H1 (cell line): ENCODE results near the gene RAB11FIP5. TPM values are rescaled to one million over a fixed set of nuclear protein-coding genes. Genes with fewer than 3 reads are reported as not detected.

ENCODE experiments used
- CTCF ChIA-PET: fragments of 300-600 bp; sonication (Branson Sonifier 250); formaldehyde crosslinking; loops from one replicate; lab custom pipeline; 2021; ENCODE audit not compliant: partially characterized antibody; lab: Charles Lee
- POLR2A ChIA-PET: fragments of 300-600 bp; sonication (Branson Sonifier 250); formaldehyde crosslinking; loops from one replicate; lab custom pipeline; 2021; ENCODE audit warnings: inconsistent platforms; ENCODE audit not compliant: partially characterized antibody; lab: Charles Lee
- DNase-seq, 2 experiments: peaks; one replicate each; pipeline versions ENCODE4 v3.0.0 to v3.0.0-alpha.2; 2010 to 2022; ENCODE audit warnings: low spot score in 2 of 2, low read depth in 1 of 2, mixed read lengths in 1 of 2
- FAIRE-seq: peaks from 2 replicates; lab custom pipeline; 2011; peaks lifted over from hg19 to GRCh38; lab: Jason Lieb, UNC
- H2AFZ ChIP-seq: 2 replicates; pipeline ENCODE4 v1.8.1; 2012; ENCODE audit warnings: low read length, inconsistent platforms
- H2AK5ac ChIP-seq: 2 replicates; pipeline ENCODE4 v1.6.1; 2013; ENCODE audit warnings: low read depth, low read length
- H2BK120ac ChIP-seq: replicated peaks from 2 replicates; pipeline ENCODE3; 2013; ENCODE audit warnings: low read depth, low read length, inconsistent platforms
- H2BK12ac ChIP-seq: 2 replicates; pipeline ENCODE4 v1.6.1; 2013; ENCODE audit warnings: low read depth, low read length
- H2BK15ac ChIP-seq: 2 replicates; pipeline ENCODE4 v1.6.1; 2013; ENCODE audit warnings: low read length
- H2BK20ac ChIP-seq: 2 replicates; pipeline ENCODE4 v1.6.1; 2013; ENCODE audit warnings: low read length
- H2BK5ac ChIP-seq: 2 replicates; pipeline ENCODE4 v1.6.1; 2013; ENCODE audit warnings: low read depth, low read length
- H3K14ac ChIP-seq: 2 replicates; pipeline ENCODE4 v1.6.1; 2013; ENCODE audit warnings: inconsistent platforms; ENCODE audit not compliant: insufficient read length
- H3K18ac ChIP-seq: 2 replicates; pipeline ENCODE4 v1.6.1; 2013; ENCODE audit warnings: low read length; ENCODE audit errors: extremely low read depth
- H3K23ac ChIP-seq: 2 replicates; pipeline ENCODE4 v1.6.1; 2013; ENCODE audit warnings: inconsistent platforms; ENCODE audit not compliant: insufficient read length
- H3K23me2 ChIP-seq: 2 replicates; pipeline ENCODE4 v1.6.1; 2013; ENCODE audit warnings: low read depth, low read length
- H3K27ac ChIP-seq: 2 replicates; pipeline ENCODE4 v1.6.1; 2011; ENCODE audit warnings: low read depth, low read length, inconsistent platforms
- H3K27me3 ChIP-seq, 4 experiments: replicated peaks in 1 of 4; 1 replicate in 1 of 4; 2 replicates in 3 of 4; pipeline versions ENCODE4 v1.6.1 to v1.8.1; 2011 to 2013; ENCODE audit warnings: low read length in 3 of 4, mild to moderate bottlenecking in 3 of 4, inconsistent platforms in 2 of 4, mixed read lengths in 2 of 4, moderate library complexity in 1 of 4; ENCODE audit not compliant: control insufficient read depth in 3 of 4, insufficient read depth in 3 of 4; ENCODE audit errors: extremely low read depth in 1 of 4
- H3K36me3 ChIP-seq, 4 experiments: 2 replicates each; pipeline versions ENCODE4 v1.6.1 to v1.8.1; 2011 to 2013; ENCODE audit warnings: mild to moderate bottlenecking in 4 of 4, low read length in 3 of 4, moderate library complexity in 2 of 4, control low read depth in 1 of 4, inconsistent platforms in 1 of 4; ENCODE audit not compliant: insufficient read depth in 4 of 4, control insufficient read depth in 2 of 4
- H3K4ac ChIP-seq: replicated peaks from 2 replicates; pipeline ENCODE3; 2013; ENCODE audit warnings: low read length, low read depth, mixed read lengths, inconsistent platforms; ENCODE audit not compliant: insufficient read length
- H3K4me1 ChIP-seq, 4 experiments: replicated peaks in 1 of 4; 1 replicate in 1 of 4; 2 replicates in 3 of 4; pipeline versions ENCODE4 v1.6.1 to v1.8.1; 2011 to 2013; ENCODE audit warnings: low read length in 3 of 4, inconsistent platforms in 2 of 4, mixed read lengths in 1 of 4; ENCODE audit not compliant: insufficient read depth in 4 of 4, control insufficient read depth in 3 of 4
- H3K4me2 ChIP-seq, 2 experiments: 2 replicates each; pipeline versions ENCODE4 v1.6.1 to v1.8.1; 2011 to 2013; ENCODE audit warnings: low read depth in 2 of 2, low read length in 2 of 2, control low read depth in 1 of 2, inconsistent platforms in 1 of 2, mild to moderate bottlenecking in 1 of 2; ENCODE audit not compliant: insufficient read depth in 1 of 2
- H3K4me3 ChIP-seq, 4 experiments: fragments of 200-600, 300-600 bp in 1 of 4; sonication (generic), shearing (Covaris generic), sonication (Bioruptor Twin) in 1 of 4; 2 replicates each; pipeline versions ENCODE4 v1.5.1 to v1.8.1; 2011 to 2016; ENCODE audit warnings: low read length in 4 of 4, low read depth in 3 of 4, control low read depth in 2 of 4, inconsistent platforms in 2 of 4, mild to moderate bottlenecking in 2 of 4, mixed read lengths in 1 of 4, moderate library complexity in 1 of 4; ENCODE audit not compliant: insufficient read depth in 2 of 4; ENCODE audit errors: extremely low read depth in 1 of 4
- H3K56ac ChIP-seq: replicated peaks from 2 replicates; pipeline ENCODE3; 2013; ENCODE audit warnings: low read depth, mild to moderate bottlenecking, mixed read lengths, low read length, inconsistent platforms; ENCODE audit not compliant: insufficient read length
- H3K79me1 ChIP-seq: 2 replicates; pipeline ENCODE4 v1.6.1; 2013; ENCODE audit warnings: low read depth, low read length, control low read depth
- H3K79me2 ChIP-seq, 2 experiments: 2 replicates each; pipeline versions ENCODE4 v1.6.1 to v1.8.1; 2012 to 2013; ENCODE audit warnings: low read length in 2 of 2, mild to moderate bottlenecking in 2 of 2, inconsistent platforms in 1 of 2; ENCODE audit not compliant: insufficient read depth in 2 of 2, control insufficient read depth in 1 of 2
- H3K9ac ChIP-seq, 4 experiments: replicated peaks in 1 of 4; 1 replicate in 1 of 4; 2 replicates in 3 of 4; pipeline versions ENCODE4 v1.6.1 to v1.8.1; 2011 to 2013; ENCODE audit warnings: low read depth in 3 of 4, low read length in 3 of 4, control low read depth in 2 of 4, mild to moderate bottlenecking in 2 of 4, moderate library complexity in 2 of 4, inconsistent platforms in 1 of 4; ENCODE audit errors: extremely low read depth in 1 of 4
- H3K9me3 ChIP-seq, 2 experiments: 2 replicates each; pipeline versions ENCODE4 v1.6.1 to v1.8.1; 2012 to 2013; ENCODE audit warnings: mild to moderate bottlenecking in 2 of 2, moderate library complexity in 2 of 2, control low read depth in 1 of 2, inconsistent platforms in 1 of 2, low read depth in 1 of 2, low read length in 1 of 2, mixed read lengths in 1 of 2; ENCODE audit not compliant: insufficient read depth in 2 of 2
- H4K20me1 ChIP-seq, 2 experiments: replicated peaks in 1 of 2; 2 replicates each; pipeline versions ENCODE3 to v1.8.1; 2011 to 2013; ENCODE audit warnings: inconsistent platforms in 2 of 2, low read length in 2 of 2, mild to moderate bottlenecking in 1 of 2; ENCODE audit not compliant: insufficient read depth in 2 of 2, control insufficient read depth in 1 of 2
- H4K5ac ChIP-seq: 2 replicates; pipeline ENCODE4 v1.6.1; 2013; ENCODE audit warnings: low read length, low read depth, mixed read lengths, inconsistent platforms; ENCODE audit not compliant: insufficient read length
- H4K8ac ChIP-seq: 2 replicates; pipeline ENCODE4 v1.8.0; 2013; ENCODE audit warnings: mild to moderate bottlenecking, moderate library complexity, low read length, inconsistent platforms; ENCODE audit not compliant: insufficient read depth; ENCODE audit errors: extremely low read depth
- H4K91ac ChIP-seq: replicated peaks from 2 replicates; pipeline ENCODE3; 2013; ENCODE audit warnings: low read length, mixed read lengths, inconsistent platforms; ENCODE audit not compliant: insufficient read length
- ASH2L ChIP-seq: fragments of 200-600, 300-600 bp; sonication (generic); IDR thresholded peaks from one replicate; pipeline ENCODE4 v1.7.1; 2017; ENCODE audit warnings: low read length
- ATF2 ChIP-seq: IDR thresholded peaks from 2 replicates; pipeline ENCODE4 v1.6.1; 2012; ENCODE audit warnings: low read length, inconsistent platforms
- CHD2 ChIP-seq: IDR thresholded peaks from 2 replicates; pipeline ENCODE4 v1.6.1; 2012; ENCODE audit warnings: low read length, improper control_type of control experiment
- JUN ChIP-seq: IDR thresholded peaks from 2 replicates; pipeline ENCODE4 v1.6.1; 2011; ENCODE audit warnings: low read depth, mild to moderate bottlenecking, improper control_type of control experiment, low read length
- JUND ChIP-seq: IDR thresholded peaks from 2 replicates; pipeline ENCODE4 v1.6.1; 2011; ENCODE audit warnings: mild to moderate bottlenecking, improper control_type of control experiment, low read length
- POLR2AphosphoS5 ChIP-seq: IDR thresholded peaks from 2 replicates; pipeline ENCODE4 v1.6.1; 2011; ENCODE audit warnings: low read depth, low read length
- WGBS, 2 experiments: shearing (Covaris generic) in 1 of 2; methylation state at CpG; one replicate each; pipeline versions ENCODE4 v1.1.6 to v1.1.7; 2013 to 2015; ENCODE audit warnings: low lambda C conversion rate in 2 of 2, mixed read lengths in 2 of 2, inconsistent platforms in 1 of 2, low coverage in 1 of 2, missing lambda C conversion rate in 1 of 2; ENCODE audit not compliant: insufficient replicate concordance in 2 of 2, insufficient coverage in 1 of 2, insufficient read length in 1 of 2; ENCODE audit errors: extremely low coverage in 1 of 2, missing lambda C conversion rate in 1 of 2; 5-methylcytosine and 5-hydroxymethylcytosine counted together
- polyA plus RNA-seq, 7 experiments: library from polyadenylated mRNA; depleted of rRNA in 3 of 7; stranded (reverse) in 5 of 7; unstranded in 2 of 7; fragments of >200 nt in 5 of 7; fragments of 200-250 nt in 2 of 7; gene quantifications; 1 replicate in 5 of 7; 2 replicates in 1 of 7; 4 replicates in 1 of 7; pipeline versions ENCODE4 v1.2.1 to v1.2.3, GENCODE V29; 2011 to 2013; ENCODE audit warnings: missing spikeins in 2 of 7, mixed read lengths in 2 of 7
- total RNA-seq: library from RNA; stranded (reverse); fragmentation: NEBNext Ultra II Directional; extraction: Animal tissue kit (Norgen Biotek cat#: 25700); gene quantifications from 2 replicates; pipeline ENCODE4 v1.2.1, GENCODE V29; 2021
- TF ChIP-seq, protein P1 (sequence below): IDR thresholded peaks from 2 replicates; pipeline ENCODE4 v1.6.1; 2011; ENCODE audit warnings: low read depth, mild to moderate bottlenecking, low read length; ENCODE audit not compliant: insufficient read depth

The RAB11FIP5 gene
- total and polyA plus RNA-seq, 2 of the 8 experiments (the other 6 are each of a cell fraction or from before 2014, with no cell fraction given) = 6.3 to 17.0 TPM

DNA sequence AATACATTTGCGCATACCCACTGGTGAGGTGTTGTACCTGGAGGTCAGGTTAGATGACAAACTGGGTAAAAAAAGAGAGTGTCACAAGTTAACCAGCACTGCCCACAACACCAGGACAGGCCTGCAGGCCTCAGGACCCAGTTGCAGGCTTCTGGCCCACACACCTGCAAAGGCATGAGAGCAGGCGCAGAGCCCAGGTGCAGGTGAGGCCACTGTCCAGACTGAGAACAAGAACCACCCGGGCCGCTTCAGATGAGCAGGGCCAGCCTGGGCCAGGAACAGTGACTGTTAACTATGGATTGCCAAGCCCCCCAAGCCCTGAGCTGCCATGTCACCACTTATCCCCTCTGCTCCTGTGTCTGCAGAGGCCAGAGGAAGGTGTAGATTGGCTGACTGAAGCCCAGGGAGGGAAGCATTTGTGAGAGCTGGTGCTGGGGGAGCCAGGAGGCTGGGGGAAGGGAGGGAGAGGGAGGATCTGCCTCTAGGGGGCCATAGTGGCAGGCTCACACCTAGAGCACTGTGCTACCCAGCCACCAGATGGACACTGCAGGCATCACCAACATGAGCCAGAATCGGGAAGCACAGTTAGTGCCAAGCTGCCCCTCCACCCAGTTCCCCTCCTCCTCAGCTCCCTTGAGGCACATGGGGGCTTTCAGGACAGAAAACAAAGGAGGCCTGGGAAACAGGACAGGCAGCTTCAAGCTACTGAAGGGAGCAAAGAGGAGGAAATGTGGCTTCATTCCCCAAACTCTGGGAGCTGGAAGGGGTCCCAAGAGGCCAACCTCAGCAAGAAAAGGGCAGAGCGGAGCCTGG is 76.6 kb downstream of the RAB11FIP5 start:
- Histone ChIP-seq H3K23me2 (no peaks in the 10 kb centered on the region), H3K23ac (no peak overlapping the region), H4K20me1 (peaks cover 2 to 10% of the 10 kb centered on the region in 2 experiments), H2BK120ac (no peak overlapping the region), H3K36me3 (peaks cover 0 to 2% (median 0%) of the 10 kb centered on the region in 4 experiments; a peak in 2 of 8 replicates), H3K9me3 (no peaks in the 10 kb centered on the region), H3K14ac (no peak overlapping the region), H3K27me3 (no peaks in the 10 kb centered on the region), H3K4me2 (no peak overlapping the region), H2BK15ac (no peak overlapping the region), H3K9ac (no peak overlapping the region), H4K8ac (no peak overlapping the region), H2BK20ac (no peak overlapping the region), H3K79me2 (no peaks in the 10 kb centered on the region), H3K79me1 (no peaks in the 10 kb centered on the region), H3K56ac (no peak overlapping the region), H3K4me3 (no peak overlapping the region), H4K5ac (no peak overlapping the region), H3K18ac (no peak overlapping the region), H2BK12ac (no peak overlapping the region), H3K4ac (no peak overlapping the region), H2AK5ac (no peak overlapping the region), H3K4me1 (peaks cover 0 to 16% (median 8%) of the 10 kb centered on the region in 4 experiments; a peak in 5 of 7 replicates), H2AFZ (no peak overlapping the region), H3K27ac (peak overlapping the region; percentile 21), H4K91ac (no peak overlapping the region), H2BK5ac (no peak overlapping the region)
- 88% methylated on average over 6 of the region's 6 CpGs; no CpG with 5 or more reads in 1 of the 2 experiments for WGBS, 2 experiments
- FAIRE-seq (no peak), DNase-seq (peak in 1 of 2 experiments; percentile 67)
- ChIA-PET POLR2A (no interaction called here), CTCF (interaction anchor here (0.9 to 3.3 kb wide), 17 partner anchors 9 to 143 kb away, joined by 3 to 11 read pairs (median 5); no protein-coding TSS in a partner anchor)
- TF ChIP-seq ATF2 = no peak
- no peak for TF ChIP-seq ASH2L
- TF ChIP-seq, protein P1, sequence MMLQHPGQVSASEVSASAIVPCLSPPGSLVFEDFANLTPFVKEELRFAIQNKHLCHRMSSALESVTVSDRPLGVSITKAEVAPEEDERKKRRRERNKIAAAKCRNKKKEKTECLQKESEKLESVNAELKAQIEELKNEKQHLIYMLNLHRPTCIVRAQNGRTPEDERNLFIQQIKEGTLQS = no peak
- TF ChIP-seq JUND = no peak
- TF ChIP-seq POLR2AphosphoS5 = no peak
- TF ChIP-seq CHD2 = 0 out of 2 replicates have a peak, but pooled peaks have one; percentile 14
- TF ChIP-seq JUN = no peak
